Measurements from ENCODE around the gene POLR1A.

Gene POLR1A

DNA sequence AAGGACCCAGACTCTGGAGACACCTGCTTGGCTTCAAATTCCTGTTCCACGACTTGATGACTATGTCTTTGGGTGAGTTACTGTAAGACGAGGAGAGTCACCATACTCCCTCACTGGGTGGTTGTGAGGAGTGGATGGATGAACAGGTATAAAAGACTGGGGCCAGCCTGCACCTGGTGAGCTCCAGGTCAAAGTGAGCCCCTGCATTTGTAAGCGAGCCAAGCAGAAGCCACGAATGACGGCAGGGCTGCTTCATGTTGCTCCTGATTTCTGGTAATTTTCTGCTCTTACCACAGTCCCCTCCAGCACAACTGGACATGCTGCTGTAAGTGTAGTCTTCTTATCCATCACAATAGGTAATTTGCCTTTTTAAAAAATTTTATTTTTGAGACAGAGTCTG is 86.6 kb downstream of the POLR1A start:
- DNase-seq: no peak

DNA sequence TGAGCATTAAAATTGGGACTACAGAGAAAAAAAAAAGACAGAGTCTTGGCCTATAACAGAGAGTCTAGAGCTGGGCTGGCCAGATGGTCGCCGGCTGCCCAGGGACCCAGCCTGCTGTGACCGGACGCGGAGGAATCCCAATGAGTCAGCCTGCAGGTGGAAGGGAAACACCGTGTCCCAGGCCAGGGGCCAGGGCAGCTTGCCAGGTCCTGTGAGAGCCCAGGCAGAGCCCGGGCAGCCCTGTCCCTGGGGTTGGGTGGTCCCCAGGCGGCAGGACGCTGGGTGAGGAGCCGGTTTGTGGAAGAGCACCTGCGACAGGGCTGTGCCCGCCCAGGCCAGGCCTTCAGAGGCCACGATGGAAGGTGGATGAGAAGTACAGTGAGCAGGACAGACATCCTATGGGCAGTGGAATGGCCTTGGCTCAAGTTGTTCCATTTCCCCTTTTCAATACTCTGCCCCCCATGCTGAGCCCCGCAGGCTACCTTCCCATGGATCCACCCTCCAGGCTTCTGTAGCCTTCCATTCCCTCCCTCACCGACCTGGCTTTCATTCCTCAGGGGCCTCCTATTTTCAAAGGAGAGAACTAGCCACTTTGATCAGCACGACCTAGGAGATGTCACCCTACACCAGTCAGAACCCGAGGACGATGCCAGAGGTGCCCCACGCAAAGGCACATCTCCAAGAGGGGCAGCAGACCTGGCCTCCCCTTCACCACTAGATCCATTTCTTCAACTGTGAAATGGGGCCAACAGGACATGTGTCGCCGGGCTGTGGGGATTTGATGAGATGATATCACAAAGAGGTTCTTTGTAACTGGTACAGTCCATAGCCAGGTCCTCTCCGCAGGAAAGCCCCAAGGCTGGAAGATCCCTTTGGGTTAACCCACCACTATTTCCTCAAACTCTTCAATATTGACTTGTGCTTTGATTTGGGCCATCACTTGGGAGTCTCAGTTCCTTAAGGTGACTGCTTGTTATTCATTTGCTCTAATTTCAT is 87.5 kb downstream of the POLR1A start:
- DNase-seq: no peak

DNA sequence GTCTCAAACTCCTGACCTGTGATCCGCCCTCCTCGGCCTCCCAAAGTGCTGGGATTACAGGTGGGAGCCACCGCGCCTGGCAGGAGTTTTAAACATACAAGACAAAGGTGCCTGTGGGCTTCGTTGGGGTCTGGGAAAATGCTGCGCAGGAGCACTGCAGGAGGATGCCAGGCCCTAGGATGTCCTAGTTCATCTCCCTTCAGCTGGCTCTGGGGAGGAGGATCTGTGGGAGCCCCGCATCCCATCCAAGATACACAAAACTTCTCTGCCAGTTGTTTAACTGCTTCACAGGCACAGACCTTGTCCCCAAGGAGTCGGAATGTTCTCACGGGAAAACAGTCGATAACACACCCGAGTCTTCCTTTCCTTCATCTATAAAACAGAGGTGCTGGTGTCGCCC is 89.1 kb downstream of the POLR1A start:
- no peak for DNase-seq

DNA sequence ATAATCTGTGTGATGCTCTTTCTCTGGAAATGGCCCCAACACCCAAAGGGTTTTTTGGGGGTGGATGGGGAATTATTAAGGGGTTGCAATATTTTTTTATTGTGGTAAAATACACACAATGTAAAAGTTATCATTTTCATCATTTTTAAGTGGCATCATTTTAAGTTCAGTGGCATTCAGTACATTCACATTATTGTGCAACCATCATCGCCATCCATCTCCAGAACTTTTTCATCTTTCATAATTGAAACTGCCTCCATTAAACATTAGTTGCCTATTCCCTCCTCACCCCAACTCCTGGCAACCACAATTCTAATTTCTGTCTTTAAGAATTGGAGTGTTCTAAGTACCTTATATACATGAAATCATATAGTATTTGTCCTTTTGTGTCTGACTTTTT is 90.0 kb downstream of the POLR1A start:
- no peak for DNase-seq

DNA sequence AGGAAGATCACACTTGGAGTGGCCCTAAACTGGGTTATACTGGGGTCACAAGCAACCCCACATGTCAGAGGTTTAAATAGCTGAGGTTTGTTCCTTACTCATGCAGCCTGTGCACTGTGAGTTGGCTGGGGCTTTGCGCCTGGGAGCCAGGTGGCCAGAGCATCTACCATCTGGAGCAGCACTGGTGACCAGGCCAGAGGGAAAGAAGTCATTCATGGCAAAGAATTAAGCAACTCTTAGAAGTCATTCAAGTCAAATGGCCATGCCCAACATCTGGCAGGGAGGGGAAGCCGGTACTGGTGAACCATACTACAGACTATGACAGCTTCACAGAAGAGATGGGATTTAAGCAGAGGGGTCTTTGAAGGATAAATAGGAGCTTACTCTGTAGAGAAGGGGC is 90.7 kb downstream of the POLR1A start:
- DNase-seq: no peak

DNA sequence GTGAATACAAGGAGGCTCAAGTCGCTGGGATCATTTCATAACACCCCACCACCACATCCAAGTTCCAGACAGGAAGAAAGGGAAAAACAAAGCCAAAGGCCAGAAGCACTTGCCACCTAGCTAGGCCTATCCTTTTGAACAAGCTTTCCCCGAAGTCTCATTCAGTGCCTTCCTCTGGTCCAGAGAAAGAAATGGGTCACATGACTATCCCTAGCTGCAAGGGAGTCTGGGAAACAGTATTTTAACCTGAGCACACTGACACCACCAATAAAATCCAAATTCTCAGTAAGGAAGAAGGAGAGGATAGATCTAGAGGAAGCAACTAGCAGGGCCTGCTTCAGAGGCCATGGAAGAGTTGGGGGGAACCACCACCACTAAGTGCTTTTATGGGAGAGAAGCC is 91.2 kb downstream of the POLR1A start:
- DNase-seq: no peak

DNA sequence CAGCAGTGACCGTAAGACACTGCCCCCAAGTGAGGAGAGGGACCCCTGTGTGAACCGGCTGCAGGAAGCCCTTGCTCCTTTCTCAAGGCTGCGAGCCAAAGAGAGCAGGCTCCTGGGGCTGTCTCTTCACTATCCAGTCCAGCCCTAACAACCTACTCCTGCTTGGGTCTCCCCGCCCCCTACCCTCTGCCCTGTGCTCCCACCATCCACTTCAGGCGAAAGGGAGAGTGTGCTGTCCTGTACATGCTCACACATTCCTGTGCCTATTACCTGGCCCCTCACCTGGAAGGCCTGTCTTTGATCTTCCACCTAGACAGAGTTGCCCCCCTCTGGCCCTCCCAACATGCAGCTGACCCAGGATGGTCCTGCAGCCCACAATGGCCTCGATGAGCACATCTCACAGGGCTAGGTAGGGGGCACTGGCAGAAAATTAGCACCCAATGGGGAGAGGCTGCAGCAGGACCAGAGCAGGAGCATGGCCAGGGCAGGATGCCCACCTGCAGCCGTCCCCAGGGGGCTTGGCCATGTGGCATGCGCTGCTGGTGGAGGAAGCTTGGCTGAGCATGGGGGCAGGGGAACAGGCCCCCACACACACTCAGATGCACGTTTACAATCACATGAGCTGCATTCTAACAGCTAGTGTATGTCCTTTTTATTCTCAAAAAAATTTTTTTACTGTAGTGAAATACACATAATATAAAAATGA is 93.5 kb downstream of the POLR1A start:
- DNase-seq: no peak

DNA sequence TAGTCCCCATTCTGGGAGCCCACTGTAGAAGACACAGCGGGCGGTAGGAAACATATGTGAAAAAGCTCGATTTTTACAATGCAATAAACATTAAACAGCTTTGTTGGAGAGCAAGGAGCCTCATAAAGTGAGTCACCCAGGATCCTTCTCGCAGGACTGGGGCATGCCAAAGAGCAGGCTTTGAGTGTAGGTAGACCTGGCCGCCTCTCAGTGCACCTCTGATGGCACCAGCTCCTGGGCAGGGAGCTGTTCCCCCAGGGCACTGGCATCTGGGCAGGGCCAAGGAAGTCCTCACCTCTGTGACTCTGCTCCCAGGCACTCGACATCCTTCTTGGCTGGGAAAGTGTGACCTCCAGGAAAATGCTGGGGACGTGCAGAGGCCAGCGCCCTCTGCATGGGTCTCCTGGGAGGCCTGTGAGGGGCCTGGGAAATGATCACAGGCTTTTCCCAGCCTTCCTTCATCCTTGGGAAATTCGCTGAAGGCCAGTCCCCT is 94.2 kb downstream of the POLR1A start:
- DNase-seq: no peak

DNA sequence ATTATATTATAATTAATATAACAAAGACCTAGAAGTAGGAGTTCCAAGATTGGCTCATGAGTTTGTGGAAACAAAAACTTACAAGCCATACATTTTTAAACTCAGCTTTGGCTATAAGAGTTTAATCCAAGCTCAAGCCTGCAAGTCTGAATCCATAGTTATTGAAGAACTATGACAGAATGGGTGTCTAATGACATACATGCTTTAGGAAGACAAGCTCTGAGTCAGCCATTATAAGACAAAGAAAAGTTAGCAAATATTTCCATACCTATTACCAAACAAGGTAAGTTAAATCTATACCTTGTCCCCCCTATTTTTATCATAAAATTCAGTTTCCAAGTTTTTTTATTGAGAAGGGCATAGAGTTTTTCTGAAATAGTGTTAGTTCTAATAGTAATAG is 95.6 kb downstream of the POLR1A start:
- DNase-seq: no peak

DNA sequence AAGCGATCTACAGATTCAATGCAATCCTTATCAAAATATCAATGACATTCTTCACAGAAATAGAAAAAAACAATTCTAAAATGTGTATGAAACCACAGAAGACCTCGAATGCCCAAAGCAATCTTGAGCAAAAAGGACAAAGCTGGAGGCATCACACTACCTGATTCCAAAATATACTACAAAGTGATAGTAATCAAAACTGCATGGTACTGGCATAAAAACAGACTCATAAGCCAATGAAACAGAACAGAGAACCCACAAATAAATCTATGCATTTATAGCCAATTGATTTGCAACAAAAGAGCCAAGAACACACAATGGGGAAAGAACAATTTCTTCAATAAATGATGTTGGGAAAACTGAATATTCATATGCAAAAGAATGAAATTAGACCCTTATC is 99.2 kb downstream of the POLR1A start:
- DNase-seq: no peak

DNA sequence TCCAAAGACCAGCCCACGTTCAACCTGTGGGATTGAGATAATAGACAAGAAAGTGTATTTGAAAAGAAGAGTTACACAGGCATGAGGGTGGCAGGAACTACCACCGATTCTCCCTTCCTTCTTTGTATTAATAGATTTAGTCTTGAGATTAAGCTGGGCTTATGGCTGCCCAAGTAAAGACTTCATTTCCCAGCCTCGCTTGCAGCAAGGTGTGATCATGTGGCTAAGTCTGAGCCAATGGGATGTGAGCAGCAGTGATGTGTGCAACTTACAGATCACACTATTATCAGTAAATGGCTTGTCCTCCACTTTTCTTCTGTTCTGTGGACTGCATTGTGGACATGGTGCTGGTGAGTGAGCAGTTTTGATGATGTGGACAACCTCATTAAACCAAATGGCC is 101.7 kb downstream of the POLR1A start:
- DNase-seq: no peak

DNA sequence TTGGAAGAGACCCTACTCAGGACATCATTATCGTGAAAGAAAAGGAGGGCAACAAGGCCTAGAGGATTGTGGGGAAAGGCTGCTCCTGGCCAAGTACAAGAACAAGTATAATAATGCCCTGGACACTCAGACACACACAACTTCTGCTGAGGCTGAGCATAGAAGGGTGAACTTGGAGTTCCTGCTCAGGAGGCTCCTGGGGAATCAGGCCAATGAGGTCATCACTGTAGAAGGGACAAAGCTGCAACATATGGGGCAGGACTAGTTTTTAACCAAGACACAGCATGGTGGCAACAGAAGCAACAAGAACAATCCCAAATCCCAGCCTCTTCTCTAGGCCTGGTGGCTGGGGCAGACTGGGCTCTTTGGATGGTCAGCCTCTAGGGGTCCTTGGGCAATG is 102.6 kb downstream of the POLR1A start:
- DNase-seq: no peak

DNA sequence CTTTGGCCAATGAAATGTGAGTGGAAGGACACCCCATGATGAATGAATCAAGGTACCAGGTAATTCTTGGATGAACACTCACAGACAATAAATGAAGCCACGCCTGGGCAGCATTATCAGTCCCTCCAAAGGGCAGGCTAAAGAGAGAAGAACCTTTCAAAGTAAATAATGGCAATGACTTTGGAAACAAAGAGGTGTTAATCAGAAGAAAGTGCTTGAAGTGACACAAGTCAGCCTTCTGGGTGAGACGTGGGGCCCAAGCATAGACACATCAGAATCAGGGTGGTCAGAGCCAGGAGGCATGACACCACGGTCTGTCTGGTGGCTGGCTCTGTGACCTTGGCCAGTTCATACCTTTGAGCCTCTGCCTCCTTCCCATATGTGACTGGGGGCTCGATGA is 103.3 kb downstream of the POLR1A start:
- DNase-seq: no peak

DNA sequence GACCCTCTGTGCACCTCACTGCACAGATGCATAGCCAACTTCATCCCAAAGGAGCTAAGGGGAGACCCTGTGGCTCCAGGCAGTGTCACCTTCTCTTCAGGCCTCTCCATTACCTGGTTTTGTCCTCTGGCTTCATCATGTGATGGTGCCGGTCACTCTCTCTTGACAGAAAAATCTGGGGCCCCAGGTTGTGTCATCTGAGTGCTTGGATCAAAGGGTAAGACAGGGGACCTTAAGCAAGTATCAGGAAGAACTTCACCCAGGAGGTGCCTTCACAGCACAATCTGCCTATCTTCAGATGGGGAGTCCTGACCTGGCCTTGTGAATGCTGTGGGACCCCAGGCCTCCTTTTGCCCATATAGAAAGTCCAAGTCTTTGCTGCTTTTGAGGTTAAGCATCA is 104.4 kb downstream of the POLR1A start:
- no peak for DNase-seq

DNA sequence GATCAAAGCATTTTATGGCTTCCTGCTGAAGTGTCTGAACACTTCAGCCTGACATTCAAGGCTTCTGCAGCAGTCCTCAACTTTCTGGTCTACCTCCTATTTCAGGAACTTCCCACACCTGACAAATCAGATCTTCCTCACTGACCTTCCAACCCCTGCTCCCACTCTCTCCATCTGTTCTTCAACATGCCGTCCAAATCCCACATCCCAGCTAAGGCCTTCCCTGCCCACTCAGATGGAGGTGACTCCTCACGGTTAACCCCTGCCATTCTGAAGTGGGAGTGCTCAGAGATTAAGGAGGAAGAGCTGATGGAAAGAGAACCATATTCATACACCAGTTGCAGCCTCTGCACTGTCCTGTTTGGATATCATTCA is 104.8 kb downstream of the POLR1A start:
- DNase-seq: no peak

DNA sequence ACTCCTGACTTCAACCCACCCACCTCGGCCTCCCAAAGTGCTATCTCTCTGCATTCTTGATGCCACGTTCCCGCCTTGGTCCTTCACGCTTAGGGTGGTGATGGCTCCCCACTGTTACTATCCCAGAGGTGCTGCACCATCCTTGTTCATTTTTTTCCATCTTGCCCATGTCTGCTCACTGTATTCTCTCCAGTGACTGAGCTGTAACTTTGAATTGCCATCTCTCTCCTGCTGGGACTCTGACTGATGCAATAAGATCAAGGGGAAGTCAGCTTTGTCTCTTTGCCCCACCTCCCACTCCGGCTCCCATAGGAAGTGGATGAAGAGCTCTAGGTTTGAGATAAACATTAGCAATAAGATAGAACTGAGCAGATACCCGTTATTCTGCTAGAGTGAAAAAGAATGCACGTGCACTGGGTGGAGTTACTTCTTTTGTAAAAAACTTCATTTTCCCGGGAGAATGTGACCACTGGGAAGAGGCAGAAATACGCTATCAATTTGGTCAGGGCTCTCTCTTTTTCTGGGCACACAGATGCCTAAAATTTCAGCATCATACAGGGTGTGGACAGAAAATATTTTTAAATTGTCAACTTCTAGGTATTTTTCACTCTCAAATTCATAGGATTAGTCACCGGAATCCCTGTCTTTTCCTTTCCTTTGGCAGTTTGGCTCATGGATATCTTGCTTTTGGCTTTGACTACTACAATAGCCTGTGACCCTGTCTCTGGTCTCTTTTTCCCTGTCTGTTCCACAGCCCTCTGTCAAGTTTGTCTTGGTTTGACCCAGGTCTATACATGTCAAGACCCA is 105.4 kb downstream of the POLR1A start:
- DNase-seq: no peak

DNA sequence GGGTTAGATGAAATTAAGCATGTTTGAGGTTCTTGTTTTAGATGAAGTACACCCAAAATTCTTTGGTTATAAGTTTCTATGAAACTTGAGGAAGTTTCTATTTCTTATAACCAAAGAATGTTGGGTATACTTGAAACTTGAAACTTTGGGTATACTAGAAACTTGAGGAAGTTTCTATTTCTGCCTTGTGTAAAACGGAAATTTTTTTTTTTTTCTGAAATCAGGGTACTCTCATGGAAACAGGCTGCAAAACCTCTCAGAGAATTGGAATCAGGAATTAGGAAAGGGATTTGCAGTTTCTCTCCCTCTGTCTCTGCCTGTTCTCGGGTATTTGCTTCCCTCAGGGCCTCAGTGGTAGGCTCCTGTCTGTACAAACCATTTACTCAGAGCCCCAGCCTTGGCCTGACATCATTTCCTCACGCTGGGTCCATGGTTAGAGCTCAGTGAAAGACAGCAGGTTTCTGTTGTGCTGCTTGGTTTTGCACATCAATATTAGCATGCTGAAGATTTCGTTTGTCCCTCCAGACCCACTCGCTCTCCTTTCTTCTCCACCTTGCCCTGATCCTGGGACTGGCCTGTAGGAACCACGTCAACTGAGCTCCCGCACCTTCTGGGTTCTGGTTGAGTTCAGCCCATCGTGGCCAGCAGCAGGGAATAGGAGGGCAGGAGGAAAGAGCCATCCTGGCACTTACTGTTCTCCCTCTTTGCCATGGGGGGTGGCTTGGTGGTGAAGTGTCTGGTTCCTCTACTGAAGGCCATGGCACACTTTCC is 106.4 kb downstream of the POLR1A start:
- peak in 1 of 2 donors; percentile 68 for DNase-seq

DNA sequence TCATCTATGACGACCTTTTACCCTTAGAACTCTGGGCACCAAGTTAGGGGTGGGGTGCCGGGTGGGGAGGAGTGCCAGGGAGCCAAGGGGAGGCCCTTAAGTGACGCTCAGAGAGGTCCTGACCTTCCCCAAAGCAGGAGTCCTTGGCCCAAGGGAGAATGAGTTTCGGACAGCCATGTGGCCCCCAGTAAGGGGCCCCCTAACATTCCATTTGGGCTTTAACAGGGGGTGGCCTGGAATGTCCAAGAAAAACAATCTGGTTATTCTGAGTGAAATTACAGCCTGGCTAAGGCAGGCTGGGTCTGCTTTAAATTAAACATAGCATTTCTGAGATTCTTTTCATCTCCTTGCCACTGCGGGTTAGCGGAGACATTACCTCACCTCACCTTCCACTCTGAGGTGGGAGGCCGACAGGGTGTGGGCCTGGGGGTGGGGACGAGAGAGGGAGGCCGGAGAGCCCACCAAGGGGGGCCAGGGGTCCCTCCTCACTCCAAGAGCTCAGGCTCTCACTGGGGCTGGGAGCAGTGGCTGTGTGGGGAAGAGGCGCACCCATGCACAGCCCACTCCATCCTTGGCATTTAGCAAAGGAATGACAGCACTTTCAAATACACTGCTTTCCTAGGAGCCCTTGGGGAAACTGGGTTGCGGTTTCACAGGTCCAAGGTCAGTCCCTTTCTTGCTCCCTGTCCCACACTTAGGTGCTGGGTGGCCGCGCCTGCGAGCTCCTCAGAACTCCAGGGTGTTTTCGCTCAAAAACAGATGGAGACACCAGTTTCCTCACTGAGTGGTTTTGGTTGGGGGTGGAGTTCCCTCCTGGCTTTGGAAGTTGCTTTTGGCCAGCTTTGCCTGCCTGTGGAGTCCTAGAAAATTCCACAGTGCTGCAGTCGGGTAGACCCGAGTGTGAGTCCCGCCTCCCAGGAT is 107.4 kb downstream of the POLR1A start:
- no peak for DNase-seq

DNA sequence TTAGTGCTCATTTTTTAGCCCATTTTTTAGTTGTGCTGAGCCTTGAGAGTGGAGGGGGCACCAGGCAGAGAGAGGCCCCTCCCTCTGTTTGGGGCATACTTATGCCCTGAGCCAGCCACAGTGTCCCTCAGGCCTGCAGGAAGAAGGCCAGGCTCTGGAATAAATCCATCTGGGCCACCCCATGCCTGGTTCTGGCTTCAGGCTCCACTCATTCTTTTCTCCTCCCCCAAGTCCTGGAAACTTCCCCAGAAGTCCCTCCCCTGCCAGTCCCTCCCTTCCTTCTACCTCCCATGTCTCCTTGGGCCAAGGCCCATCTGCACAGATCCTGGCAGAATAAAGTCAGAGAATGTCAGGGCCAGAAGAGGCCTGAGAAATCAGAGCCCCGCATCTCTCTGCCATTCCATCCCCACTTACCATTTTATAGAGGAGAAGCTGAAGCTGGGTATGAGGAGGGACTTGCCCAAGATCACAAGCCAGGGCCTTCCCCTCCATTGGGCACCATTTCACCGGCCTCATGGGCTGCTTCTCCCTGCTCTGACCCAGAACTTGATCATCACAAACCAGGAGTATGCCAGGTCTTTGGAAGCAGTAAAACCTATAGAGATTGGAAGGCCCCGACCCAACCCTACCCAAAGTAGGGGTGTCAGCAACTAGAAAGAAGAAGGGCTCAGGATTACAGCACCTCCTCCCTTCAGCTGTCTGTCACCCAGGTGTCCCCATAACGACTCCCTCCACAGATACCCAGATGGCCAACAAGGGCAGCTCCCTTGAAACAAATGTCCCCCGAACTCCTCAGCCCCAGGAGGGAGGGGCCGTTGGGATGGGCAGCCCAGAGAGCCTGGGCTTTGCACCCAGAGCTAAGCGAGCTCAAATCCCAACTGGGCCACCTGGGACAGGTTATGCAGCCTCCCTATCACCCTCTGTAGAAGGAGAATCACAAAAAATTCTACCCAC is 108.4 kb downstream of the POLR1A start:
- DNase-seq: no peak

DNA sequence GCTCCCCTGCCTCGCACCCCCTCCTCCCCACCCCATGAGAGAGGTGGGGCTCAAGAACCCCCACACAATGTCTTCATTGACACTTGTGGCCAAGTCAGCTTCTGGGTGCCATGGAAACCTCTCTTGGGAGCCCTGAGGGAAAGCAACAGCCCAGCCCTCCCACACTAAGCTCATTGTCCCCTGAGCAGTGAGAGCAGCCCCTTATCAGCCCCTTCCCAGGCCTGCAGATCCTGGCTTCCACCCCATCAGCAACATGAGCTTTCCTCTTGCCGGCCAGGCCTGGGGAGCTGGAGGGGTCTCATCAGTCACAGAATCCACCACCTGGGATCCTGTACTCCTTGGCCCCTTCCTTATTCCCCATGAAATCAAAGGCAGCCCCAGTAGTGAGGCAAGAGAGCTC is 109.1 kb downstream of the POLR1A start:
- no peak for DNase-seq
